HEK293 (cell line): ENCODE measurements around the gene GUK1.
A peak's percentile ranks its signal among the peaks of the same experiment; 100 is the strongest.
"Not testable (repeated sequence)": the region's sequence is repeated elsewhere in the genome, so short reads cannot be mapped to it uniquely, and the experiment has no call there.

ENCODE experiments used
- CTCF ChIP-seq: fragments of 450-650 bp; formaldehyde crosslinking; IDR thresholded peaks from 2 replicates; pipeline ENCODE4 v1.5.1; 2016; ENCODE audit warnings: missing biosample characterization, missing genetic modification characterization
- HOXC10 ChIP-seq: sonication (generic); formaldehyde crosslinking; IDR thresholded peaks from 2 replicates; pipeline ENCODE4 v1.8.1; 2023; ENCODE audit warnings: mild to moderate bottlenecking, missing genetic modification reagents
- REST ChIP-seq: fragments of 450-650 bp; formaldehyde crosslinking; IDR thresholded peaks from 2 replicates; pipeline ENCODE4 v1.5.1; 2016; ENCODE audit warnings: missing biosample characterization, missing genetic modification characterization
- TRIM28 ChIP-seq: IDR thresholded peaks from 2 replicates; pipeline ENCODE4 v1.6.1; 2011; ENCODE audit warnings: low read length, control low read depth, borderline replicate concordance
- YY1 ChIP-seq: fragments of 450-650 bp; formaldehyde crosslinking; IDR thresholded peaks from 2 replicates; pipeline ENCODE4 v1.5.1; 2018; ENCODE audit warnings: missing biosample characterization, missing genetic modification characterization
- ZBTB21 ChIP-seq: fragments of 450-650 bp; formaldehyde crosslinking; IDR thresholded peaks from 2 replicates; pipeline ENCODE4 v1.5.1; 2017; ENCODE audit warnings: missing biosample characterization, missing genetic modification characterization
- ZBTB7A ChIP-seq: fragments of 450-650 bp; formaldehyde crosslinking; IDR thresholded peaks from 2 replicates; pipeline ENCODE4 v1.5.1; 2016; ENCODE audit warnings: low read depth, missing biosample characterization, missing genetic modification characterization
- ZFHX2 ChIP-seq: fragments of 450-650 bp; formaldehyde crosslinking; conservative IDR thresholded peaks from 2 replicates; pipeline ENCODE4 v1.5.1; 2016; ENCODE audit warnings: missing biosample characterization, missing genetic modification characterization
- ZNF24 ChIP-seq: fragments of 450-650 bp; formaldehyde crosslinking; IDR thresholded peaks from 2 replicates; pipeline ENCODE4 v1.5.1; 2016; ENCODE audit warnings: missing biosample characterization, missing genetic modification characterization
- ZNF274 ChIP-seq, 2 experiments: fragments of 200-500 bp in 1 of 2; fragments of 450-650 bp in 1 of 2; sonication (Bioruptor generic) in 1 of 2; formaldehyde crosslinking in 1 of 2; IDR thresholded peaks; 2 replicates each; pipeline versions ENCODE4 v1.5.1 to v1.6.1; 2014 to 2016; ENCODE audit warnings: borderline replicate concordance in 1 of 2, inconsistent platforms in 1 of 2, low read length in 1 of 2, missing biosample characterization in 1 of 2, missing genetic modification characterization in 1 of 2
- TF ChIP-seq, protein P1 (sequence below): fragments of 450-650 bp; formaldehyde crosslinking; IDR thresholded peaks from 2 replicates; pipeline ENCODE4 v1.5.1; 2016; ENCODE audit warnings: missing biosample characterization, missing genetic modification characterization
- TF ChIP-seq, protein P2 (sequence below): fragments of 450-650 bp; formaldehyde crosslinking; IDR thresholded peaks from 2 replicates; pipeline ENCODE4 v1.5.0; 2017; ENCODE audit warnings: missing biosample characterization, missing genetic modification characterization, borderline replicate concordance
- TF ChIP-seq, protein P3 (sequence below): fragments of 450-650 bp; formaldehyde crosslinking; IDR thresholded peaks from 2 replicates; pipeline ENCODE4 v1.5.1; 2016; ENCODE audit warnings: missing biosample characterization, missing genetic modification characterization, low read depth

DNA sequence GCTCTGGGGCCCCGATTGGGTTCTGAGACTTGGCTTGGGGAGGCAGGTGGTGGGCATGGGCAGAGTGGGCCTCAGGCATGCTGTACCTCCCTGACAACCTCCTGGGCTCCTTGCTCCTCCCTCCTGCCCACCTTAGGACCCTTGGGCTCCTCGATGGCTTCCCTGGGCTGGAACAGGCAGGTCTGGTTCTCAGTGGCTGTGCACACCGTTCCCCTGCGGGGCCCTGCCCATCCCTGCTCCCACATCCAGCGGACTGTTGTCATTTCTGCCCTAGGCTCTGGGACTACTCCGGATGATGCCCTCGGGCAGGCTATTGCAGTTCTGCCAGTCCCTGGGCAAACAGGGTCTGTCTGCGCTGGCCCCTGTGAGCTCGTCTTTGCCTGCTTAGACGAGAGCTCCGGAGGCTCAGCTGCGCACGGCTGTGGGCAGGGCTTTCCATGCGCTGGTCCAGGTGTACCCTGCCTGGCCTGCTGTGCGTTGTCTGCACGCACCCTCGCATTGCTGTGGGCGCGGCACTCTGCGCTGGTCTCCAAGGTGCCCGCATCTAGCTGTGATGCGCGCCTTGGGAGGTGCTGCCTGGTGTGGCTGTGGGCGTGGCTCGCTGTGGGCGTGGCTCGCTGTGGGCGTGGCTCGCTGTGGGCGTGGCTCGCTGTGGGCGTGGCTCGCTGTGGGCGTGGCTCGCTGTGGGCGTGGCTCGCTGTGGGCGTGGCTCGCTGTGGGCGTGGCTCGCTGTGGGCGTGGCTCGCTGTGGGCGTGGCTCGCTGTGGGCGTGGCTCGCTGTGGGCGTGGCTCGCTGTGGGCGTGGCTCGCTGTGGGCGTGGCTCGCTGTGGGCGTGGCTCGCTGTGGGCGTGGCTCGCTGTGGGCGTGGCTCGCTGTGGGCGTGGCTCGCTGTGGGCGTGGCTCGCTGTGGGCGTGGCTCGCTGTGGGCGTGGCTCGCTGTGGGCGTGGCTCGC, 33.7 kb downstream of the GUK1 start:
- not testable (repeated sequence) for TF ChIP-seq ZNF24; REST (tag by site-specific recombination); CTCF (tag by site-specific recombination); ZBTB7A (tag by site-specific recombination); TRIM28; ZBTB21 (tag by site-specific recombination); HOXC10 (CRISPR knock-in tag); YY1; ZNF274 (IDR thresholded peaks at IDR 0.05; ENCODE audit: low read length); ZNF274 (tag by site-specific recombination; IDR thresholded peaks at IDR 0.05; ENCODE audit: borderline replicate concordance)
- TF ChIP-seq, protein P1, sequence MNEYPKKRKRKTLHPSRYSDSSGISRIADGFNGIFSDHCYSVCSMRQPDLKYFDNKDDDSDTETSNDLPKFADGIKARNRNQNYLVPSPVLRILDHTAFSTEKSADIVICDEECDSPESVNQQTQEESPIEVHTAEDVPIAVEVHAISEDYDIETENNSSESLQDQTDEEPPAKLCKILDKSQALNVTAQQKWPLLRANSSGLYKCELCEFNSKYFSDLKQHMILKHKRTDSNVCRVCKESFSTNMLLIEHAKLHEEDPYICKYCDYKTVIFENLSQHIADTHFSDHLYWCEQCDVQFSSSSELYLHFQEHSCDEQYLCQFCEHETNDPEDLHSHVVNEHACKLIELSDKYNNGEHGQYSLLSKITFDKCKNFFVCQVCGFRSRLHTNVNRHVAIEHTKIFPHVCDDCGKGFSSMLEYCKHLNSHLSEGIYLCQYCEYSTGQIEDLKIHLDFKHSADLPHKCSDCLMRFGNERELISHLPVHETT (tag by site-specific recombination): not testable (repeated sequence)
- TF ChIP-seq ZFHX2: peak; percentile 61
- TF ChIP-seq, protein P2, sequence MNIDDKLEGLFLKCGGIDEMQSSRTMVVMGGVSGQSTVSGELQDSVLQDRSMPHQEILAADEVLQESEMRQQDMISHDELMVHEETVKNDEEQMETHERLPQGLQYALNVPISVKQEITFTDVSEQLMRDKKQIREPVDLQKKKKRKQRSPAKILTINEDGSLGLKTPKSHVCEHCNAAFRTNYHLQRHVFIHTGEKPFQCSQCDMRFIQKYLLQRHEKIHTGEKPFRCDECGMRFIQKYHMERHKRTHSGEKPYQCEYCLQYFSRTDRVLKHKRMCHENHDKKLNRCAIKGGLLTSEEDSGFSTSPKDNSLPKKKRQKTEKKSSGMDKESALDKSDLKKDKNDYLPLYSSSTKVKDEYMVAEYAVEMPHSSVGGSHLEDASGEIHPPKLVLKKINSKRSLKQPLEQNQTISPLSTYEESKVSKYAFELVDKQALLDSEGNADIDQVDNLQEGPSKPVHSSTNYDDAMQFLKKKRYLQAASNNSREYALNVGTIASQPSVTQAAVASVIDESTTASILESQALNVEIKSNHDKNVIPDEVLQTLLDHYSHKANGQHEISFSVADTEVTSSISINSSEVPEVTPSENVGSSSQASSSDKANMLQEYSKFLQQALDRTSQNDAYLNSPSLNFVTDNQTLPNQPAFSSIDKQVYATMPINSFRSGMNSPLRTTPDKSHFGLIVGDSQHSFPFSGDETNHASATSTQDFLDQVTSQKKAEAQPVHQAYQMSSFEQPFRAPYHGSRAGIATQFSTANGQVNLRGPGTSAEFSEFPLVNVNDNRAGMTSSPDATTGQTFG (tag by site-specific recombination): not testable (repeated sequence)
- TF ChIP-seq, protein P3, sequence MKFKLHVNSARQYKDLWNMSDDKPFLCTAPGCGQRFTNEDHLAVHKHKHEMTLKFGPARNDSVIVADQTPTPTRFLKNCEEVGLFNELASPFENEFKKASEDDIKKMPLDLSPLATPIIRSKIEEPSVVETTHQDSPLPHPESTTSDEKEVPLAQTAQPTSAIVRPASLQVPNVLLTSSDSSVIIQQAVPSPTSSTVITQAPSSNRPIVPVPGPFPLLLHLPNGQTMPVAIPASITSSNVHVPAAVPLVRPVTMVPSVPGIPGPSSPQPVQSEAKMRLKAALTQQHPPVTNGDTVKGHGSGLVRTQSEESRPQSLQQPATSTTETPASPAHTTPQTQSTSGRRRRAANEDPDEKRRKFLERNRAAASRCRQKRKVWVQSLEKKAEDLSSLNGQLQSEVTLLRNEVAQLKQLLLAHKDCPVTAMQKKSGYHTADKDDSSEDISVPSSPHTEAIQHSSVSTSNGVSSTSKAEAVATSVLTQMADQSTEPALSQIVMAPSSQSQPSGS: not testable (repeated sequence)
